IMR-90 (cell line): ENCODE results near the gene WEE2. TPM values are rescaled to one million over a fixed set of nuclear protein-coding genes. Genes with fewer than 3 reads are reported as not detected.

Experiments used
- ATAC-seq: fragments of 200-7000 bp; cut with Tn5 transposase; 2 replicates; pipeline ENCODE4 v1.9.1; 2020; ENCODE audit warnings: low read depth, mild to moderate bottlenecking, moderate library complexity
- BruUV-seq: library from RNA; stranded (reverse); fragments of 400-500 nt; replicated peaks from 2 replicates; lab custom pipeline; 2021; lab: Mats Ljungman, UMichigan
- CTCF ChIA-PET: fragments of 300-600 bp; formaldehyde crosslinking; extraction: SDS; loops from one replicate; lab custom pipeline; 2021; ENCODE audit warnings: antibody characterized with exemption; lab: Yijun Ruan, JAX
- POLR2A ChIA-PET: fragments of 300-600 bp; sonication (Branson Sonifier 250); formaldehyde crosslinking; loops from one replicate; lab custom pipeline; 2022; ENCODE audit warnings: antibody characterized with exemption; ENCODE audit not compliant: unreplicated experiment; lab: Charles Lee
- DNase-seq: peaks from one replicate; pipeline ENCODE4 v3.0.0; 2013
- H2AFZ ChIP-seq: replicated peaks from 2 replicates; pipeline ENCODE3; 2013; ENCODE audit warnings: low read length, mild to moderate bottlenecking; ENCODE audit not compliant: poor library complexity
- H2AK5ac ChIP-seq: 2 replicates; pipeline ENCODE4 v1.6.1; 2013; ENCODE audit warnings: low read depth, low read length, inconsistent platforms
- H2AK9ac ChIP-seq: replicated peaks from 2 replicates; pipeline ENCODE3; 2013; ENCODE audit warnings: mild to moderate bottlenecking, low read depth, low read length, moderate library complexity; ENCODE audit not compliant: poor library complexity
- H2BK120ac ChIP-seq: 2 replicates; pipeline ENCODE4 v1.6.1; 2013; ENCODE audit warnings: low read depth, low read length, inconsistent platforms
- H2BK15ac ChIP-seq: 3 replicates; pipeline ENCODE4 v1.6.1; 2013; ENCODE audit warnings: low read depth, low read length, inconsistent platforms
- H2BK20ac ChIP-seq: 2 replicates; pipeline ENCODE4 v1.6.1; 2013; ENCODE audit warnings: low read depth, mild to moderate bottlenecking, inconsistent platforms, low read length, moderate library complexity
- H2BK5ac ChIP-seq: 2 replicates; pipeline ENCODE4 v1.6.1; 2013; ENCODE audit warnings: mild to moderate bottlenecking, low read depth, low read length, inconsistent platforms; ENCODE audit not compliant: poor library complexity, severe bottlenecking
- H3K14ac ChIP-seq: replicated peaks from 2 replicates; pipeline ENCODE4 v1.6.1; 2013; ENCODE audit warnings: low read depth, low read length, inconsistent platforms
- H3K18ac ChIP-seq: 2 replicates; pipeline ENCODE4 v1.6.1; 2013; ENCODE audit warnings: low read depth, low read length, control low read depth
- H3K23ac ChIP-seq: 2 replicates; pipeline ENCODE4 v1.6.1; 2013; ENCODE audit warnings: low read depth, low read length, inconsistent platforms
- H3K27ac ChIP-seq: 2 replicates; pipeline ENCODE4 v1.5.1; 2013; ENCODE audit warnings: mild to moderate bottlenecking, control low read depth, low read length; ENCODE audit not compliant: insufficient read depth
- H3K27me3 ChIP-seq: 2 replicates; pipeline ENCODE4 v1.6.1; 2013; ENCODE audit warnings: low read length; ENCODE audit not compliant: control insufficient read depth, insufficient read depth
- H3K36me3 ChIP-seq: 2 replicates; pipeline ENCODE4 v1.6.1; 2013; ENCODE audit warnings: low read length, mixed read lengths; ENCODE audit not compliant: control insufficient read depth, insufficient read depth
- H3K4ac ChIP-seq: 2 replicates; pipeline ENCODE4 v1.6.1; 2013; ENCODE audit warnings: low read depth, low read length, inconsistent platforms
- H3K4me1 ChIP-seq: 2 replicates; pipeline ENCODE4 v1.6.1; 2013; ENCODE audit warnings: low read length, mixed read lengths; ENCODE audit not compliant: control insufficient read depth, insufficient read depth
- H3K4me2 ChIP-seq: 2 replicates; pipeline ENCODE4 v1.6.1; 2013; ENCODE audit warnings: low read depth, mild to moderate bottlenecking, control low read depth, low read length, moderate library complexity
- H3K4me3 ChIP-seq: 2 replicates; pipeline ENCODE4 v1.5.1; 2013; ENCODE audit warnings: low read depth, mild to moderate bottlenecking, control low read depth, low read length, moderate library complexity; ENCODE audit not compliant: insufficient read depth
- H3K56ac ChIP-seq: 2 replicates; pipeline ENCODE4 v1.6.1; 2013; ENCODE audit warnings: low read length, inconsistent platforms; ENCODE audit not compliant: insufficient read depth; ENCODE audit errors: extremely low read depth
- H3K79me1 ChIP-seq, 2 experiments: 2 replicates each; pipeline ENCODE4 v1.6.1; 2013; ENCODE audit warnings: low read length in 2 of 2, inconsistent platforms in 1 of 2, low read depth in 1 of 2
- H3K9ac ChIP-seq: 2 replicates; pipeline ENCODE4 v1.6.1; 2013; ENCODE audit warnings: low read depth, low read length, control low read depth
- H3K9me1 ChIP-seq: 2 replicates; pipeline ENCODE4 v1.6.1; 2013; ENCODE audit warnings: low read length, inconsistent platforms; ENCODE audit not compliant: insufficient read depth
- H3K9me3 ChIP-seq: 2 replicates; pipeline ENCODE4 v1.6.1; 2013; ENCODE audit warnings: low read length; ENCODE audit not compliant: control insufficient read depth, insufficient read depth
- H4K20me1 ChIP-seq: 2 replicates; pipeline ENCODE4 v1.6.1; 2013; ENCODE audit warnings: low read length, inconsistent platforms; ENCODE audit not compliant: insufficient read depth
- H4K5ac ChIP-seq: 2 replicates; pipeline ENCODE4 v1.6.1; 2013; ENCODE audit warnings: mild to moderate bottlenecking, low read depth, low read length, control low read depth
- H4K8ac ChIP-seq, 2 experiments: 2 replicates each; pipeline ENCODE4 v1.6.1; 2013; ENCODE audit warnings: low read depth in 2 of 2, low read length in 2 of 2, control low read depth in 1 of 2, inconsistent platforms in 1 of 2
- H4K91ac ChIP-seq: 2 replicates; pipeline ENCODE4 v1.6.1; 2013; ENCODE audit warnings: low read depth, low read length, inconsistent platforms; ENCODE audit not compliant: insufficient read depth
- BHLHE40 ChIP-seq: fragments of 150-350 bp; IDR thresholded peaks from 2 replicates; pipeline ENCODE4 v1.6.1; 2016; ENCODE audit warnings: mild to moderate bottlenecking, low read depth, low read length
- CTCF ChIP-seq: conservative IDR thresholded peaks from 2 replicates; pipeline ENCODE4 v1.5.1; 2012; ENCODE audit warnings: mild to moderate bottlenecking, low read depth, low read length, improper control_type of control experiment
- ELK1 ChIP-seq: fragments of 150-350 bp; IDR thresholded peaks from 2 replicates; pipeline ENCODE4 v1.6.1; 2016; ENCODE audit warnings: low read depth, mild to moderate bottlenecking, low read length, moderate library complexity, borderline replicate concordance
- FOS ChIP-seq: fragments of 150-350 bp; IDR thresholded peaks from 2 replicates; pipeline ENCODE4 v1.6.1; 2016; ENCODE audit warnings: low read depth, low read length
- MAFK ChIP-seq: IDR thresholded peaks from 2 replicates; pipeline ENCODE4 v1.6.1; 2012; ENCODE audit warnings: low read depth, low read length, improper control_type of control experiment
- MXI1 ChIP-seq: IDR thresholded peaks from 2 replicates; pipeline ENCODE4 v1.6.1; 2012; ENCODE audit warnings: low read depth, mild to moderate bottlenecking, low read length, moderate library complexity, borderline replicate concordance
- NFE2L2 ChIP-seq: fragments of 150-350 bp; IDR thresholded peaks from 2 replicates; pipeline ENCODE4 v1.6.1; 2016; ENCODE audit warnings: low read depth, mild to moderate bottlenecking, low read length
- POLR2A ChIP-seq: IDR thresholded peaks from 2 replicates; pipeline ENCODE4 v1.6.1; 2012; ENCODE audit warnings: mild to moderate bottlenecking, low read depth, low read length
- RAD21 ChIP-seq: IDR thresholded peaks from 2 replicates; pipeline ENCODE4 v1.6.1; 2012; ENCODE audit warnings: low read length, improper control_type of control experiment
- RCOR1 ChIP-seq: IDR thresholded peaks from 2 replicates; pipeline ENCODE4 v1.6.1; 2012; ENCODE audit warnings: mild to moderate bottlenecking, low read length, improper control_type of control experiment; ENCODE audit not compliant: insufficient replicate concordance
- RFX5 ChIP-seq: IDR thresholded peaks from 2 replicates; pipeline ENCODE4 v1.8.0; 2012; ENCODE audit warnings: low read depth, mild to moderate bottlenecking, low read length, moderate library complexity
- SMC3 ChIP-seq: fragments of 150-350 bp; IDR thresholded peaks from 2 replicates; pipeline ENCODE4 v1.6.1; 2016; ENCODE audit warnings: low read depth, mild to moderate bottlenecking, antibody characterized with exemption, low read length, moderate library complexity
- USF2 ChIP-seq: fragments of 150-350 bp; IDR thresholded peaks from 2 replicates; pipeline ENCODE4 v1.6.1; 2017; ENCODE audit warnings: mild to moderate bottlenecking, antibody characterized with exemption, low read length, low read depth
- WGBS, 2 experiments: methylation state at CpG; one replicate each; pipeline versions ENCODE4 v1.1.5 to v1.1.7; 2013; ENCODE audit warnings: missing lambda C conversion rate in 2 of 2; ENCODE audit not compliant: insufficient read length in 1 of 2; ENCODE audit errors: extremely low coverage in 2 of 2; 5-methylcytosine and 5-hydroxymethylcytosine counted together
- dilution Hi-C: fragments of 300-500 bp; cut with HindIII; formaldehyde crosslinking; loops from one replicate; pipeline ENCODE4 v1.14.3; 2018; ENCODE audit warnings: low sequenced_read_pairs; ENCODE audit not compliant: unreplicated experiment
- in situ Hi-C: fragments of 300-500 bp; cut with MboI; formaldehyde crosslinking; loops from 3 replicates; pipeline ENCODE4 v1.14.3; 2019; ENCODE audit warnings: low sequenced_read_pairs, inconsistent platforms, mixed read lengths
- intact Hi-C: fragments of 100-400 bp; cut with micrococcal nuclease; formaldehyde crosslinking; loops from 2 replicates; pipeline ENCODE4 v1.10.0; 2022
- polyA plus RNA-seq, 3 experiments: library from polyadenylated mRNA; depleted of rRNA; stranded (reverse); fragments of >200 nt; gene quantifications; 2 replicates each; pipeline ENCODE4 v1.2.3, GENCODE V29; 2012; ENCODE audit warnings: low replicate concordance in 1 of 3
- total RNA-seq: library from RNA; depleted of rRNA; stranded (reverse); fragments of >200 nt; gene quantifications from 2 replicates; pipeline ENCODE4 v1.2.3, GENCODE V29; 2012

WEE2 gene
- total and polyA plus RNA-seq, 2 of the 4 experiments (the other 2 are of a cell fraction) = not detected

GRCh38 chr7:141739250-141739649, 31.1 kb downstream of the WEE2 start:
- H3K14ac ChIP-seq = no peak overlapping the region
- no peak overlapping the region for H2BK15ac ChIP-seq
- H3K4me2 ChIP-seq = peak overlapping the region; percentile 89
- no peak overlapping the region for H4K5ac ChIP-seq
- in situ Hi-C loops (no loop called here), dilution Hi-C loops (no loop called here), intact Hi-C loops (loop anchor here (2.0 to 10.0 kb wide), 3 partner anchors 36 to 204 kb away; partner anchors contain the start of gene DENND11)
- peaks cover 6% of the 10 kb centered on the region; the same call in 1 of the 2 replicates for H3K9me1 ChIP-seq
- no peak overlapping the region for H3K9ac ChIP-seq
- H3K36me3 ChIP-seq = peaks cover 18% of the 10 kb centered on the region
- no peak overlapping the region for H2BK120ac ChIP-seq
- H3K23ac ChIP-seq = no peak overlapping the region
- ChIA-PET CTCF (no interaction called here), POLR2A (no interaction called here)
- DNase-seq (no peak), ATAC-seq (no peak)
- no TSS peak for BruUV-seq
- WGBS, 2 experiments = no CpG with 5 or more reads among the region's 3 CpGs
- H2AFZ ChIP-seq = no peak overlapping the region
- no peak overlapping the region for H3K56ac ChIP-seq
- peak overlapping the region; percentile 65; the same call in 1 of the 2 replicates for H3K4me3 ChIP-seq
- TF ChIP-seq USF2 (no peak), BHLHE40 (no peak), POLR2A (no peak), MXI1 (no peak), CTCF (no peak), ELK1 (no peak), NFE2L2 (no peak), SMC3 (no peak), RFX5 (no peak), MAFK (no peak), FOS (no peak), RAD21 (no peak), RCOR1 (no peak)
- no peak overlapping the region for H2AK5ac ChIP-seq
- H2BK5ac ChIP-seq = no peak overlapping the region
- H3K4ac ChIP-seq = no peak overlapping the region
- no peak overlapping the region for H3K18ac ChIP-seq
- H3K79me1 ChIP-seq = peaks cover 13 to 20% of the 10 kb centered on the region in 2 experiments; a peak in 3 of 4 replicates
- H2BK20ac ChIP-seq = no peak overlapping the region
- H2AK9ac ChIP-seq = no peak overlapping the region
- no peaks in the 10 kb centered on the region for H3K27me3 ChIP-seq
- H4K20me1 ChIP-seq = no peaks in the 10 kb centered on the region
- H3K27ac ChIP-seq = no peak overlapping the region
- no peak overlapping the region for H4K8ac ChIP-seq
- no peaks in the 10 kb centered on the region for H3K9me3 ChIP-seq
- no peak overlapping the region for H4K91ac ChIP-seq
- no peaks in the 10 kb centered on the region; the same call in 1 of the 2 replicates for H3K4me1 ChIP-seq
